ENCODE data around the gene NR2C2AP.
"Not testable (repeated sequence)": the region's sequence is repeated elsewhere in the genome, so short reads cannot be mapped to it uniquely, and the experiment has no call there.

The NR2C2AP gene

DNA sequence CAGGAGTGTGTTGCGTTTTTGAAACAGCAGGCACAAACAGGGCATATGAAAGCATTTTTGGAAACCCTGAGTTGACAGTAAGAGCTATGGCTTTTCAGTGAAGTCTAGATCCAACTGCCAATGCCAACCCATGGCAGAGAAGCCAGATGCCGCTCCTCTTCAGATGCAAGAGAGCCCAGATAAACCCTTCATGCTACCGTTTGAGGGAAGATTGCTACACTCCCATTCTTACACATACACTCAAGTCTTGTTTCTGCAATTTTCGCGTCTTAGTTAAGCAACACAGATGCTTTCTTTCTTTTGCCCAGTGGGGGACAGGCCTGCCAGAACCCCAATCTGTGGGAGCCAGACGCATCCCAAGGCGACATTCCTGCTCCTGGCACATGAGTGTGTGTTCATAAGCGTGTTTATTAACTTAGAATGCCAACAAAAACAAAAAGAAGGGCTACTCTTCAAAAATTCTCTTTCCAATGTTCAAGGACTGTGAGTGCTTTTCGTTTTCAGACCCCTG is 21.7 kb downstream of the NR2C2AP start:
- Histone ChIP-seq H3K27ac (ENCODE audit: poor library complexity, severe bottlenecking) (no peak overlapping the region), H3K4me1 (ENCODE audit: insufficient read depth, poor library complexity, severe bottlenecking) (no peaks in the 10 kb centered on the region), H3K36me3 (ENCODE audit: low read depth) (peaks cover 24% of the 10 kb centered on the region), H3K27me3 (ENCODE audit: insufficient read depth, poor library complexity, severe bottlenecking) (no peaks in the 10 kb centered on the region), H3K4me3 (ENCODE audit: severe bottlenecking) (no peak overlapping the region), H3K9me3 (ENCODE audit: severe bottlenecking) (no peaks in the 10 kb centered on the region)
- ATAC-seq (ENCODE audit: low read depth) (no peak), DNase-seq (ENCODE audit: low spot score) (no peak)
- TF ChIP-seq CTCF (IDR thresholded peaks at IDR 0.05; ENCODE audit: poor library complexity, severe bottlenecking) = no peak

- no peak overlapping the region for H3K4me3 ChIP-seq (ENCODE audit: severe bottlenecking)
- TF ChIP-seq CTCF (IDR thresholded peaks at IDR 0.05; ENCODE audit: poor library complexity, severe bottlenecking) = no peak
- peaks cover 23% of the 10 kb centered on the region for H3K36me3 ChIP-seq (ENCODE audit: low read depth)
- H3K9me3 ChIP-seq (ENCODE audit: severe bottlenecking) = no peaks in the 10 kb centered on the region
- H3K27me3 ChIP-seq (ENCODE audit: insufficient read depth, poor library complexity, severe bottlenecking) = no peaks in the 10 kb centered on the region
- ATAC-seq (ENCODE audit: low read depth) (no peak), DNase-seq (ENCODE audit: low spot score) (no peak)
- H3K27ac ChIP-seq (ENCODE audit: poor library complexity, severe bottlenecking) = no peak overlapping the region
- H3K4me1 ChIP-seq (ENCODE audit: insufficient read depth, poor library complexity, severe bottlenecking) = no peaks in the 10 kb centered on the region
These were observed 23.4 kb downstream of the NR2C2AP start for GRCh38 chr19:19179548-19180441.

GRCh38 chr19:19176950-19177349 is 26.3 kb downstream of the NR2C2AP start:
- no peak overlapping the region for H3K27ac ChIP-seq (ENCODE audit: poor library complexity, severe bottlenecking)

DNA sequence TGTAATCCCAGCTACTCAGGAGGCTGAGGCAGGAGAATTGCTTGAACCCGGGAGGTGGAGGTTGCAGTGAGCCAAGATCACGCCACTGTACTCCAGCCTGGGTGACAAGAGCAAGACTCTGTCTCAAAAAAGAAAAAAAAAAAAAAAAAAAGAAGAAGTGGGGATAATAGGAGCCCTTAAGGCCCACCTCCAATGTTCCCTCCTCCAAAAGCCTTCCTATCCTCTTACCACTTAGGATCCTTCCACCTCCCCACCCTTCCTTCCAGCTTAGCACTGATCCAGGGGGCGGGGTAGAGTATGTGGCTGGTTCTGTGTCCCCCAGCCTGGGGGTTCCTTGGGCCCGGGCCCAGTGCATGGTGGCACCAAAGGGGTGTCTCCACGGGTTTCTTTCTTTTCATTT is 30.0 kb downstream of the NR2C2AP start:
- not testable (repeated sequence) for H3K36me3 ChIP-seq (ENCODE audit: low read depth); H3K4me3 ChIP-seq (ENCODE audit: severe bottlenecking); H3K4me1 ChIP-seq (ENCODE audit: insufficient read depth, poor library complexity, severe bottlenecking); H3K27ac ChIP-seq (ENCODE audit: poor library complexity, severe bottlenecking); DNase-seq (ENCODE audit: low spot score); ATAC-seq (ENCODE audit: low read depth); H3K9me3 ChIP-seq (ENCODE audit: severe bottlenecking); H3K27me3 ChIP-seq (ENCODE audit: insufficient read depth, poor library complexity, severe bottlenecking)

More at GRCh38 chr19:19176950-19177349, 26.3 kb downstream of the NR2C2AP start:
- no peaks in the 10 kb centered on the region for H3K4me1 ChIP-seq (ENCODE audit: insufficient read depth, poor library complexity, severe bottlenecking)
- DNase-seq (ENCODE audit: low spot score) (no peak), ATAC-seq (ENCODE audit: low read depth) (no peak)
- H3K27me3 ChIP-seq (ENCODE audit: insufficient read depth, poor library complexity, severe bottlenecking) = no peaks in the 10 kb centered on the region
- TF ChIP-seq CTCF (IDR thresholded peaks at IDR 0.05; ENCODE audit: poor library complexity, severe bottlenecking) = no peak
- no peak overlapping the region for H3K4me3 ChIP-seq (ENCODE audit: severe bottlenecking)
- H3K9me3 ChIP-seq (ENCODE audit: severe bottlenecking) = no peaks in the 10 kb centered on the region
- peaks cover 12% of the 10 kb centered on the region for H3K36me3 ChIP-seq (ENCODE audit: low read depth)

- no peak overlapping the region for H3K27ac ChIP-seq (ENCODE audit: poor library complexity, severe bottlenecking)
- no peak overlapping the region for H3K4me3 ChIP-seq (ENCODE audit: severe bottlenecking)
- H3K27me3 ChIP-seq (ENCODE audit: insufficient read depth, poor library complexity, severe bottlenecking) = no peaks in the 10 kb centered on the region
- TF ChIP-seq CTCF (IDR thresholded peaks at IDR 0.05; ENCODE audit: poor library complexity, severe bottlenecking) = no peak
- no peaks in the 10 kb centered on the region for H3K9me3 ChIP-seq (ENCODE audit: severe bottlenecking)
- H3K36me3 ChIP-seq (ENCODE audit: low read depth) = peaks cover 5% of the 10 kb centered on the region; the same call in 1 of the 2 replicates
- H3K4me1 ChIP-seq (ENCODE audit: insufficient read depth, poor library complexity, severe bottlenecking) = no peaks in the 10 kb centered on the region
- DNase-seq (ENCODE audit: low spot score) (no peak), ATAC-seq (ENCODE audit: low read depth) (no peak; the same call in 2 of the 3 replicates)
These were observed 31.2 kb downstream of the NR2C2AP start for GRCh38 chr19:19171821-19172532.

Data from RWPE2 (cell line).